K562 (cell line): ENCODE data around the gene DNASE2B. TPM values are rescaled to one million over a fixed set of nuclear protein-coding genes. Genes with fewer than 3 reads are reported as not detected.

Experiments used
- BRD4 ChIP-seq: fragments of 200-600 bp; sonication (generic); IDR thresholded peaks from 2 replicates; pipeline ENCODE4 v1.6.1; 2017; ENCODE audit warnings: inconsistent platforms
- RBM14 ChIP-seq: fragments of 200-400 bp; formaldehyde crosslinking; IDR thresholded peaks from 2 replicates; pipeline ENCODE4 v1.6.1; 2018; ENCODE audit warnings: low read depth, mild to moderate bottlenecking, low read length, moderate library complexity, borderline replicate concordance; ENCODE audit not compliant: insufficient read depth
- RBM25 ChIP-seq: fragments of 200-400 bp; formaldehyde crosslinking; IDR thresholded peaks from 2 replicates; pipeline ENCODE4 v1.6.1; 2018; ENCODE audit warnings: low read length, low read depth, moderate library complexity; ENCODE audit not compliant: severe bottlenecking
- RFX1 ChIP-seq: fragments of 450-650 bp; IDR thresholded peaks from 2 replicates; pipeline ENCODE4 v1.6.1; 2016; ENCODE audit warnings: mild to moderate bottlenecking, moderate library complexity
- SMARCA4 ChIP-seq: fragments of 450-650 bp; IDR thresholded peaks from 2 replicates; pipeline ENCODE4 v1.6.1; 2016
- SP2 ChIP-seq: IDR thresholded peaks from 2 replicates; pipeline ENCODE4 v1.6.1; 2011; ENCODE audit warnings: mild to moderate bottlenecking, low read depth, low read length, moderate library complexity; ENCODE audit not compliant: poor library complexity, severe bottlenecking; ENCODE audit errors: extremely low read depth
- THRA ChIP-seq: fragments of 450-650 bp; IDR thresholded peaks from 2 replicates; pipeline ENCODE4 v1.6.1; 2017; ENCODE audit warnings: mild to moderate bottlenecking, moderate library complexity
- XRCC5 ChIP-seq: fragments of 200-400 bp; formaldehyde crosslinking; IDR thresholded peaks from 2 replicates; pipeline ENCODE4 v1.6.1; 2017; ENCODE audit warnings: low read depth, mild to moderate bottlenecking, low read length
- ZNF217 ChIP-seq: sonication (generic); formaldehyde crosslinking; IDR thresholded peaks from 2 replicates; pipeline ENCODE4 v1.8.0; 2022; ENCODE audit warnings: mild to moderate bottlenecking, missing genetic modification reagents
- polyA plus RNA-seq, 8 experiments: library from polyadenylated mRNA; depleted of rRNA in 4 of 8; stranded (reverse) in 5 of 8; unstranded in 3 of 8; fragments of >200 nt; fragmentation: Nextera tagmentation in 2 of 8; fragmentation: Illumina TruSeq in 1 of 8; extraction: Ambion mirVana in 2 of 8; extraction: Trizol in 1 of 8; gene quantifications; 2 replicates each; pipeline versions ENCODE4 v1.2.1 to v1.2.3, GENCODE V29; 2011 to 2014; ENCODE audit warnings: inconsistent platforms in 1 of 8, missing spikeins in 1 of 8
- total RNA-seq, 7 experiments: library from RNA; depleted of rRNA in 6 of 7; stranded (reverse); fragments of >200 nt in 6 of 7; fragmentation: Illumina TruSeq in 2 of 7; extraction: Trizol in 2 of 7; gene quantifications; 2 replicates each; pipeline versions ENCODE4 v1.2.1 to v1.2.3, GENCODE V29; 2011 to 2021; ENCODE audit warnings: low replicate concordance in 1 of 7
- TF ChIP-seq, protein P1 (sequence below): IDR thresholded peaks from 2 replicates; pipeline ENCODE4 v1.6.1; 2012; ENCODE audit warnings: low read depth, low read length, improper control_type of control experiment, borderline replicate concordance
- TF ChIP-seq, protein P2 (sequence below): sonication (generic); formaldehyde crosslinking; IDR thresholded peaks from 2 replicates; pipeline ENCODE4 v1.8.0; 2022; ENCODE audit warnings: mild to moderate bottlenecking, missing genetic modification reagents, borderline replicate concordance
- TF ChIP-seq, protein P3 (sequence below): fragments of 250-450 bp; sonication (Bioruptor Pico); IDR thresholded peaks from 2 replicates; pipeline ENCODE4 v1.4.0; 2020; ENCODE audit warnings: mild to moderate bottlenecking, moderate library complexity, borderline replicate concordance
- TF ChIP-seq, protein P4 (sequence below): fragments of 450-650 bp; IDR thresholded peaks from 2 replicates; pipeline ENCODE4 v1.6.1; 2016; ENCODE audit warnings: mild to moderate bottlenecking

DNASE2B gene
- total and polyA plus RNA-seq, 9 of the 15 experiments (the other 6 are each of a cell fraction or from before 2014, with no cell fraction given), result not detected

DNA sequence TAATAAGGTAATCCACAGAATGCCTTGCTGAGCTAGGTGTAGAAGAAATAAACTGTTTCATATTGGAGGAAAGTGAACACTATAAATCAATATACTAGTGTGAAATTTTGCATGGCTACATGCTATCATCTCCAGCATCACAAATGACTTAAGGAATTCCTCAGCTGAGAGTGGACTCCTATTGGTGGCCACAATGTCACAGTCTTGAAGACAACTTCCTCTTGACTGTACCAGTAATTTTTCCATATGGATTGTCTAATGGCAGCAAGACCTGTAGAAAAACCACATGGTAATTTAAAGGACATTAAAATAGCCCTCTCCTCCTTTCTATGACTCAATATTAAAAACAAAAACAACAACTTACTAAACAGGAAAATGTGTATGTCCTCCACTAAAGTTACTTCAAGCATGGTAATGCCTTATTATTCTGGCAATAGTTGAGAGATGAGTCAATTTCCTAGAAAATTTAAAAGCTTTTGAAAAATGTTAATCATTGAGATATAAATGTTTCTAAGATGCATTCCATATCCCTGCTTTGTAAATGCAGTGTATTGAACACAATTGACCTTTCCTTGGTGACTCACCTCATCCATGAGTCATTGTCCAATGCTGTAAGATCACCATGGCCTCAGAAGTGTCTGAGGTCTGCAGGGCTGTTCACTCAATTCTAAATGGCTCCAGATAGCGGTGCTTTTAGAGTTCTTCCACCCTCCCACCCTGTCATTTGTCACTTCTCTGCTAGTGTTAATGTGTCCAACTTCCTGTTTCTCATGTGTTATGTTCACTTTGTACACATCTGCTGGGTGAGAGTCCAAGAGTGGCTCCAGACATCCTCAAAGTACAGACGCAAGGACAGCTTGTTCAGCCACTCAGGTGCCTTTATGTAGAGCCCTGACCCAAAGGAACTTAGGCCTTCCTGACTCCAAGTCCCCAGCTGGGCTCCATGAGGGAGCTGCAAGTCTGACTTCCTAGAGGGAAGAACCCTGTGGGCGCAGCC, 32.8 kb upstream of the DNASE2B start (continued):
- TF ChIP-seq, protein P1, sequence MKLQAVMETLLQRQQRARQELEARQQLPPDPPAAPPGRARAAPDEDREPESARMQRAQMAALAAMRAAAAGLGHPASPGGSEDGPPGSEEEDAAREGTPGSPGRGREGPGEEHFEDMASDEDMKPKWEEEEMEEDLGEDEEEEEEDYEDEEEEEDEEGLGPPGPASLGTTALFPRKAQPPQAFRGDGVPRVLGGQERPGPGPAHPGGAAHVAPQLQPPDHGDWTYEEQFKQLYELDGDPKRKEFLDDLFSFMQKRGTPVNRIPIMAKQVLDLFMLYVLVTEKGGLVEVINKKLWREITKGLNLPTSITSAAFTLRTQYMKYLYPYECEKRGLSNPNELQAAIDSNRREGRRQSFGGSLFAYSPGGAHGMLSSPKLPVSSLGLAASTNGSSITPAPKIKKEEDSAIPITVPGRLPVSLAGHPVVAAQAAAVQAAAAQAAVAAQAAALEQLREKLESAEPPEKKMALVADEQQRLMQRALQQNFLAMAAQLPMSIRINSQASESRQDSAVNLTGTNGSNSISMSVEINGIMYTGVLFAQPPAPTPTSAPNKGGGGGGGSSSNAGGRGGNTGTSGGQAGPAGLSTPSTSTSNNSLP, result no peak
- TF ChIP-seq XRCC5 (no peak), BRD4 (no peak), RBM14 (no peak), RFX1 (no peak), RBM25 (no peak), ZNF217 (CRISPR knock-in tag) (no peak), THRA (no peak), SMARCA4 (peak; percentile 78), SP2 (no peak)
- TF ChIP-seq, protein P2, sequence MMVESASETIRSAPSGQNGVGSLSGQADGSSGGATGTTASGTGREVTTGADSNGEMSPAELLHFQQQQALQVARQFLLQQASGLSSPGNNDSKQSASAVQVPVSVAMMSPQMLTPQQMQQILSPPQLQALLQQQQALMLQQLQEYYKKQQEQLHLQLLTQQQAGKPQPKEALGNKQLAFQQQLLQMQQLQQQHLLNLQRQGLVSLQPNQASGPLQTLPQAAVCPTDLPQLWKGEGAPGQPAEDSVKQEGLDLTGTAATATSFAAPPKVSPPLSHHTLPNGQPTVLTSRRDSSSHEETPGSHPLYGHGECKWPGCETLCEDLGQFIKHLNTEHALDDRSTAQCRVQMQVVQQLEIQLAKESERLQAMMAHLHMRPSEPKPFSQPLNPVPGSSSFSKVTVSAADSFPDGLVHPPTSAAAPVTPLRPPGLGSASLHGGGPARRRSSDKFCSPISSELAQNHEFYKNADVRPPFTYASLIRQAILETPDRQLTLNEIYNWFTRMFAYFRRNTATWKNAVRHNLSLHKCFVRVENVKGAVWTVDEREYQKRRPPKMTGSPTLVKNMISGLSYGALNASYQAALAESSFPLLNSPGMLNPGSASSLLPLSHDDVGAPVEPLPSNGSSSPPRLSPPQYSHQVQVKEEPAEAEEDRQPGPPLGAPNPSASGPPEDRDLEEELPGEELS (CRISPR knock-in tag), result no peak
- TF ChIP-seq, protein P3, sequence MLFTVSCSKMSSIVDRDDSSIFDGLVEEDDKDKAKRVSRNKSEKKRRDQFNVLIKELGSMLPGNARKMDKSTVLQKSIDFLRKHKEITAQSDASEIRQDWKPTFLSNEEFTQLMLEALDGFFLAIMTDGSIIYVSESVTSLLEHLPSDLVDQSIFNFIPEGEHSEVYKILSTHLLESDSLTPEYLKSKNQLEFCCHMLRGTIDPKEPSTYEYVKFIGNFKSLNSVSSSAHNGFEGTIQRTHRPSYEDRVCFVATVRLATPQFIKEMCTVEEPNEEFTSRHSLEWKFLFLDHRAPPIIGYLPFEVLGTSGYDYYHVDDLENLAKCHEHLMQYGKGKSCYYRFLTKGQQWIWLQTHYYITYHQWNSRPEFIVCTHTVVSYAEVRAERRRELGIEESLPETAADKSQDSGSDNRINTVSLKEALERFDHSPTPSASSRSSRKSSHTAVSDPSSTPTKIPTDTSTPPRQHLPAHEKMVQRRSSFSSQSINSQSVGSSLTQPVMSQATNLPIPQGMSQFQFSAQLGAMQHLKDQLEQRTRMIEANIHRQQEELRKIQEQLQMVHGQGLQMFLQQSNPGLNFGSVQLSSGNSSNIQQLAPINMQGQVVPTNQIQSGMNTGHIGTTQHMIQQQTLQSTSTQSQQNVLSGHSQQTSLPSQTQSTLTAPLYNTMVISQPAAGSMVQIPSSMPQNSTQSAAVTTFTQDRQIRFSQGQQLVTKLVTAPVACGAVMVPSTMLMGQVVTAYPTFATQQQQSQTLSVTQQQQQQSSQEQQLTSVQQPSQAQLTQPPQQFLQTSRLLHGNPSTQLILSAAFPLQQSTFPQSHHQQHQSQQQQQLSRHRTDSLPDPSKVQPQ (CRISPR knock-in tag), result no peak
- TF ChIP-seq, protein P4, sequence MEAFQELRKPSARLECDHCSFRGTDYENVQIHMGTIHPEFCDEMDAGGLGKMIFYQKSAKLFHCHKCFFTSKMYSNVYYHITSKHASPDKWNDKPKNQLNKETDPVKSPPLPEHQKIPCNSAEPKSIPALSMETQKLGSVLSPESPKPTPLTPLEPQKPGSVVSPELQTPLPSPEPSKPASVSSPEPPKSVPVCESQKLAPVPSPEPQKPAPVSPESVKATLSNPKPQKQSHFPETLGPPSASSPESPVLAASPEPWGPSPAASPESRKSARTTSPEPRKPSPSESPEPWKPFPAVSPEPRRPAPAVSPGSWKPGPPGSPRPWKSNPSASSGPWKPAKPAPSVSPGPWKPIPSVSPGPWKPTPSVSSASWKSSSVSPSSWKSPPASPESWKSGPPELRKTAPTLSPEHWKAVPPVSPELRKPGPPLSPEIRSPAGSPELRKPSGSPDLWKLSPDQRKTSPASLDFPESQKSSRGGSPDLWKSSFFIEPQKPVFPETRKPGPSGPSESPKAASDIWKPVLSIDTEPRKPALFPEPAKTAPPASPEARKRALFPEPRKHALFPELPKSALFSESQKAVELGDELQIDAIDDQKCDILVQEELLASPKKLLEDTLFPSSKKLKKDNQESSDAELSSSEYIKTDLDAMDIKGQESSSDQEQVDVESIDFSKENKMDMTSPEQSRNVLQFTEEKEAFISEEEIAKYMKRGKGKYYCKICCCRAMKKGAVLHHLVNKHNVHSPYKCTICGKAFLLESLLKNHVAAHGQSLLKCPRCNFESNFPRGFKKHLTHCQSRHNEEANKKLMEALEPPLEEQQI, result no peak
